ENCODE data around the gene HOXA5. TPM values are rescaled to one million over a fixed set of nuclear protein-coding genes. Genes with fewer than 3 reads are reported as not detected.

HOXA5 gene
- total RNA-seq, 1 donor from 2014 or later = not detected

- Mint-ChIP-seq H3K36me3 (ENCODE audit: low read depth) (peaks cover 2% of the 10 kb centered on the region), H3K9me3 (ENCODE audit: low read depth) (peaks cover 2% of the 10 kb centered on the region), H3K4me1 (ENCODE audit: low read depth) (peaks cover 20% of the 10 kb centered on the region), H3K4me3 (ENCODE audit: unreplicated experiment) (no peak overlapping the region), H3K27ac (ENCODE audit: unreplicated experiment) (no peak overlapping the region), H3K27me3 (ENCODE audit: low read depth) (peaks cover 86% of the 10 kb centered on the region)
- TF ChIP-seq, protein P1, sequence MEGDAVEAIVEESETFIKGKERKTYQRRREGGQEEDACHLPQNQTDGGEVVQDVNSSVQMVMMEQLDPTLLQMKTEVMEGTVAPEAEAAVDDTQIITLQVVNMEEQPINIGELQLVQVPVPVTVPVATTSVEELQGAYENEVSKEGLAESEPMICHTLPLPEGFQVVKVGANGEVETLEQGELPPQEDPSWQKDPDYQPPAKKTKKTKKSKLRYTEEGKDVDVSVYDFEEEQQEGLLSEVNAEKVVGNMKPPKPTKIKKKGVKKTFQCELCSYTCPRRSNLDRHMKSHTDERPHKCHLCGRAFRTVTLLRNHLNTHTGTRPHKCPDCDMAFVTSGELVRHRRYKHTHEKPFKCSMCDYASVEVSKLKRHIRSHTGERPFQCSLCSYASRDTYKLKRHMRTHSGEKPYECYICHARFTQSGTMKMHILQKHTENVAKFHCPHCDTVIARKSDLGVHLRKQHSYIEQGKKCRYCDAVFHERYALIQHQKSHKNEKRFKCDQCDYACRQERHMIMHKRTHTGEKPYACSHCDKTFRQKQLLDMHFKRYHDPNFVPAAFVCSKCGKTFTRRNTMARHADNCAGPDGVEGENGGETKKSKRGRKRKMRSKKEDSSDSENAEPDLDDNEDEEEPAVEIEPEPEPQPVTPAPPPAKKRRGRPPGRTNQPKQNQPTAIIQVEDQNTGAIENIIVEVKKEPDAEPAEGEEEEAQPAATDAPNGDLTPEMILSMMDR (IDR thresholded peaks at IDR 0.05) = no peak
- DNase-seq (ENCODE audit: low spot score) = no peak
Measured at GRCh38 chr7:27146491-27147198, 3.2 kb upstream of the HOXA5 start.

DNA sequence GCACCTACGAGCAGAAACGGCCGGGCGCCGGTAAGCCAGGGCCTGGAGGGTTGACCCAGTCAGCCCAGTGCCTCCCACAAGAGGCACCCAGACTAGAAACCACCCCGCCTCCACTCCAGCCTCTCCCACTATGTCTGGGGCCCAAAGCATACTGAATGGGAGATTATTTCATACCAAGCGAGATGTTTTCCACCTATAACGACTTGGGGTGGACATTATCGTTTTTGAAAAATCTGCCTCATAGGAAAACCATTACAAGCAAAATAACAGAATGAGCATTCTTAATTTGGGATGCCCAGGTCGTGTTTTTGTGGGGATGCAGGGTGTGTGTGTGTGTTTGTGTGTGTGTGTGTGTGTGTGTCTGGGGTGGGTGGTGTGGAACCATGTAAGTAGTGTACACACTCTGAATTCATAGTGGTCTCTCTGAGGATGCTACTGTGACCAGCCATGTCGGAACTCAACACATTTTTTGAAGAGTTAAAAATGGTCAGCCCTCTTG, 2.5 kb upstream of the HOXA5 start:
- no peak overlapping the region for H3K4me3 Mint-ChIP-seq (ENCODE audit: unreplicated experiment)
- peaks cover 13% of the 10 kb centered on the region for H3K4me1 Mint-ChIP-seq (ENCODE audit: low read depth)
- H3K27ac Mint-ChIP-seq (ENCODE audit: unreplicated experiment) = no peak overlapping the region
- H3K36me3 Mint-ChIP-seq (ENCODE audit: low read depth) = peaks cover 2% of the 10 kb centered on the region
- H3K27me3 Mint-ChIP-seq (ENCODE audit: low read depth) = peaks cover 86% of the 10 kb centered on the region
- DNase-seq (ENCODE audit: low spot score) = no peak
- TF ChIP-seq, protein P1 (IDR thresholded peaks at IDR 0.05) = no peak
- H3K9me3 Mint-ChIP-seq (ENCODE audit: low read depth) = peaks cover 2% of the 10 kb centered on the region

GRCh38 chr7:27145165-27145913, 1.9 kb upstream of the HOXA5 start:
- Mint-ChIP-seq H3K27me3 (ENCODE audit: low read depth) (peaks cover 88% of the 10 kb centered on the region), H3K27ac (ENCODE audit: unreplicated experiment) (no peak overlapping the region), H3K9me3 (ENCODE audit: low read depth) (peaks cover 2% of the 10 kb centered on the region), H3K36me3 (ENCODE audit: low read depth) (peaks cover 2% of the 10 kb centered on the region), H3K4me1 (ENCODE audit: low read depth) (peaks cover 12% of the 10 kb centered on the region), H3K4me3 (ENCODE audit: unreplicated experiment) (no peak overlapping the region)
- DNase-seq (ENCODE audit: low spot score) = peak; percentile 62
- TF ChIP-seq, protein P1 (IDR thresholded peaks at IDR 0.05) = no peak

DNA sequence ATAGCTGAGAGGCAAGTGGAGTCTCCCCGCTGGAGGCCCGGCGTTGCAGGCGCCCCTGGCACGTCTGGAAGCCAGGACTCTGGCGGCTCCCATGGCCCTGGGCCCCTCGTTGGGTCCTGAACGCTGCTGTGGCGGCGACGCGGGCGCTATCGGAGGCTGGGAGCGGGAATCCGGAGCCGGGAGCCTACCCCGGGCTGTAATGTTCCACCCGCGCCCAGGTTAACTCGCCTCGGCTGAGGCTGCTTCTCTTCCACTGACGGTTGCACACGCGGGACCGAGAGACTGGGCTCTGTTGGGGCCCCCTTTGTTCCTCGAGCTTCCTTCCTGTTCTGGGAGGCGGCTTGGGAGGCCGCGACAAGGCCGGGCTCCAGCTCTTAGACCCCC, 1.3 kb upstream of the HOXA5 start:
- TF ChIP-seq, protein P1 (IDR thresholded peaks at IDR 0.05) = no peak
- H3K9me3 Mint-ChIP-seq (ENCODE audit: low read depth) = peaks cover 2% of the 10 kb centered on the region
- H3K27ac Mint-ChIP-seq (ENCODE audit: unreplicated experiment) = no peak overlapping the region
- peaks cover 2% of the 10 kb centered on the region for H3K36me3 Mint-ChIP-seq (ENCODE audit: low read depth)
- peaks cover 89% of the 10 kb centered on the region for H3K27me3 Mint-ChIP-seq (ENCODE audit: low read depth)
- no peak for DNase-seq (ENCODE audit: low spot score)
- no peak overlapping the region for H3K4me3 Mint-ChIP-seq (ENCODE audit: unreplicated experiment)
- peaks cover 12% of the 10 kb centered on the region for H3K4me1 Mint-ChIP-seq (ENCODE audit: low read depth)

- Mint-ChIP-seq H3K36me3 (ENCODE audit: low read depth) (peaks cover 3% of the 10 kb centered on the region), H3K9me3 (ENCODE audit: low read depth) (peaks cover 2% of the 10 kb centered on the region), H3K4me3 (ENCODE audit: unreplicated experiment) (no peak overlapping the region), H3K27ac (ENCODE audit: unreplicated experiment) (no peak overlapping the region), H3K27me3 (ENCODE audit: low read depth) (peaks cover 84% of the 10 kb centered on the region), H3K4me1 (ENCODE audit: low read depth) (peaks cover 12% of the 10 kb centered on the region)
- no peak for DNase-seq (ENCODE audit: low spot score)
- TF ChIP-seq, protein P1 (IDR thresholded peaks at IDR 0.05) = peak; percentile 28
Measured at GRCh38 chr7:27143950-27144780, 684 bp upstream of the HOXA5 start.
